Cardiac septum (tissue), 1 donor: ENCODE results near the gene TIMM50. TPM values are rescaled to one million over a fixed set of nuclear protein-coding genes. Genes with fewer than 3 reads are reported as not detected.

Experiments
- DNase-seq: peaks from one replicate; pipeline ENCODE4 v3.0.0-alpha.2; 2020; ENCODE audit warnings: low spot score
- intact Hi-C: fragments of 100-400 bp; cut with DNase I; formaldehyde crosslinking; loops from one replicate; pipeline ENCODE4 v1.14.0; 2022
- total RNA-seq: library from RNA; stranded (reverse); fragmentation: NEBNext Ultra II Directional; extraction: Animal tissue kit (Norgen Biotek cat#: 25700); gene quantifications from one replicate; pipeline ENCODE4 v1.2.1, GENCODE V29; 2021
- donor health status: DM: no; HTN: no; CAD: no.

The TIMM50 gene
- total RNA-seq, 1 donor from 2014 or later = 62.0 TPM

- intact Hi-C loops = loop anchor here (5.0 kb wide), 1 partner anchor 36 kb away; the partner anchor contains the start of gene EID2B
- no peak for DNase-seq
These were observed 15.4 kb downstream of the TIMM50 start for GRCh38 chr19:39496063-39496462.

GRCh38 chr19:39497701-39497995 lies 17.0 kb downstream of the TIMM50 start:
- DNase-seq = no peak
- intact Hi-C loops = loop anchor here (5.0 kb wide), 1 partner anchor 35 kb away; the partner anchor contains the start of gene EID2B

- intact Hi-C loops = loop anchor here (5.0 kb wide), 1 partner anchor 34 kb away; the partner anchor contains the start of gene EID2B
- no peak for DNase-seq
These were observed 17.6 kb downstream of the TIMM50 start for GRCh38 chr19:39497996-39498797.

DNA sequence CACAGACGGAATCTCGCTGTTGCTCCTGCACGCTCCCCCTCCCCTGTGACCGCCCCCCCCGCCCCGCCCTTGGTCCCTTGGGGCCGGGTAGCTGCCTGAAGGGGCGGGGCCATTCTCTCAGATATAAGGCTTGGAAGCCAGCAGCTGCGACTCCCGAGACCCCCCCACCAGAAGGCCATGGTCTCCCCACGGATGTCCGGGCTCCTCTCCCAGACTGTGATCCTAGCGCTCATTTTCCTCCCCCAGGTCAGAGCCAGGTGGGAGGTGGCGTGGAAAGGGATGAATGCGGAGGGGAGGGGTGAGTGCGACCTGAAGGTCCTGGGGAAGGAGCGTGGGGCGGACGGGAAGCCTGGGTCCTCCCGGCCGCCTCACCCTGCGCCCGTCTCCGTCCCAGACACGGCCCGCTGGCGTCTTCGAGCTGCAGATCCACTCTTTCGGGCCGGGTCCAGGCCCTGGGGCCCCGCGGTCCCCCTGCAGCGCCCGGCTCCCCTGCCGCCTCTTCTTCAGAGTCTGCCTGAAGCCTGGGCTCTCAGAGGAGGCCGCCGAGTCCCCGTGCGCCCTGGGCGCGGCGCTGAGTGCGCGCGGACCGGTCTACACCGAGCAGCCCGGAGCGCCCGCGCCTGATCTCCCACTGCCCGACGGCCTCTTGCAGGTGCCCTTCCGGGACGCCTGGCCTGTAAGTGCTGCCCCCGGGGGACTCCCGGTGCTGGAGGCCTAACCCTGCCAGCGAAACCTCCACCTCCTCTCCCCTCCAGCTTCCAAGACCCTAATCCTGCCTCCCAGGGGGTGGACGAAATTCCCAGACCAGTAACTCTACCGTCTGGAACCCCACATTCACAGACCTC lies 18.4 kb downstream of the TIMM50 start, which contains the start of gene DLL3:
TSS of gene DLL3 (plus strand) at position 150 of the 845 bp plus-strand sequence. CDS start at position 178, 28 bp downstream.
- intact Hi-C loops = loop anchor here (5.0 kb wide), 1 partner anchor 33 kb away; the partner anchor contains the start of gene EID2B

DNA sequence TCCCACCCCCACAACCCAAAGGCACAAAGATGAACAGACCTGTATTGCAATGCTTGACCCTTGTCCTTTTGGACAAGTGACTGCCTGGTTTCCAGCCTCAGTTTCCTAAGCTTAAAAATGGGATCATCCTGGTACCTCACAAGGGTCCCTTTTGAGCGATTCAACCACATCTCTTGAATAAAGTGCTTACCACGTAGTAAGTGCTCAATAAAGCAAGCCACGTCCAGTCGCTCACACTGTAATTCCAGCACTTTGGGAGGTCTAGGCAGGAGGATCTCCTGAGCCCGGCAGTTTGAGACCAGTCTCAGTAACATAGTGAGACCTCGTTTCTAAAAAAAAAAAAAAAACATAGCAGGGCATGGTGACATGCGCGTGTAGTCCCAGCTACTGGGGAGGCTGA lies 19.3 kb downstream of the TIMM50 start:
- DNase-seq = no peak
- intact Hi-C loops = loop anchor here (5.0 kb wide), 1 partner anchor 32 kb away; the partner anchor contains the start of gene EID2B

More for the DNA sequence above, 18.4 kb downstream of the TIMM50 start, which contains the start of gene DLL3:
- DNase-seq = no peak

DNA sequence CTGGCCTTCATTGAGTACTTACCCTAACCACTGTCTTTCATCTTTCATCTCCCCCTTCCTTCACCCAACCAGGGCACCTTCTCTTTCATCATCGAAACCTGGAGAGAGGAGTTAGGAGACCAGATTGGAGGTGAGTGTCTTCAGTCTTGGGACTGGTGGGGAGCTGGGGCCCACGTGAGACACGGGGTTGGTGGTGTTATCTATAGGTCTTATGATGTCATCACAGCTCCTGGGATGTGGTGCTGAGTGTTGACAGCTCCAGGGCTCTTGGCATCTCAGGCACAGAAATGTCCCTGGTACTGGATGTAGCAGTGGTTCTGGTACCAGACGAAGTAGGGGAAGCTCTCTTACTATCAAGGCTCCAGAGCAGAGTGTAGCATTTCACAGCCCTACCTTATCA lies 19.9 kb downstream of the TIMM50 start:
- no peak for DNase-seq
- intact Hi-C loops = no loop called here

- DNase-seq = no peak
- intact Hi-C loops = no loop called here
These were observed 20.7 kb downstream of the TIMM50 start for GRCh38 chr19:39501340-39501739.

DNA sequence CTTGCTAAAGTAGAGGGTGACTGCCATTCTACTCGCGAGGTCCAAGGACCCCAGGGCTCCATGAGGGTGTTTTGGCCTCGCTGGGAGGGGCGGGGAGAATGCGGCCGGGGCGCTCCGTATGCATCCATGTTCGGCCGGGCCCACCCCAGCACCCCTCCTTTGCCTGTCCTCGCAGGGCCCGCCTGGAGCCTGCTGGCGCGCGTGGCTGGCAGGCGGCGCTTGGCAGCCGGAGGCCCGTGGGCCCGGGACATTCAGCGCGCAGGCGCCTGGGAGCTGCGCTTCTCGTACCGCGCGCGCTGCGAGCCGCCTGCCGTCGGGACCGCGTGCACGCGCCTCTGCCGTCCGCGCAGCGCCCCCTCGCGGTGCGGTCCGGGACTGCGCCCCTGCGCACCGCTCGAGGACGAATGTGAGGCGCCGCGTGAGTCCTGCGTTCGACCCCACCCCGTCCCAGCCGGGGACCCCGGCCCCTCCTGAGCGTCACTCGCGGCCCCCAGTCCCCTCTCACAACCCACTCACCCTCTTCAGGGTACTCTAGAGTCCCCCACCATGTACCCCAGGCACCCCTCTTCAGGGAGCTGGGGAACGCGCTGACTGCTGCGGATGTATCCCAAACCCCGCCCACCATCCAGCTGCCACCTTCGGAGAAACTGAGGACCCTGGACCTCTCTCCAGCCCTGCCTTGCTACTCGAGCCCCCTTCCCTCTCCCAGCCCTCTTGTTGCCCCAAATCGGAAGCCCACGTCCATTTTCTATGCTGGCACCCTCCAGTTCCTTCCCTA lies 22.2 kb downstream of the TIMM50 start:
- no peak for DNase-seq
- intact Hi-C loops = no loop called here

GRCh38 chr19:39506598-39506943 lies 25.9 kb downstream of the TIMM50 start:
- no peak for DNase-seq
- intact Hi-C loops = no loop called here

GRCh38 chr19:39506944-39507714 lies 26.5 kb downstream of the TIMM50 start:
- intact Hi-C loops = no loop called here
- no peak for DNase-seq

DNA sequence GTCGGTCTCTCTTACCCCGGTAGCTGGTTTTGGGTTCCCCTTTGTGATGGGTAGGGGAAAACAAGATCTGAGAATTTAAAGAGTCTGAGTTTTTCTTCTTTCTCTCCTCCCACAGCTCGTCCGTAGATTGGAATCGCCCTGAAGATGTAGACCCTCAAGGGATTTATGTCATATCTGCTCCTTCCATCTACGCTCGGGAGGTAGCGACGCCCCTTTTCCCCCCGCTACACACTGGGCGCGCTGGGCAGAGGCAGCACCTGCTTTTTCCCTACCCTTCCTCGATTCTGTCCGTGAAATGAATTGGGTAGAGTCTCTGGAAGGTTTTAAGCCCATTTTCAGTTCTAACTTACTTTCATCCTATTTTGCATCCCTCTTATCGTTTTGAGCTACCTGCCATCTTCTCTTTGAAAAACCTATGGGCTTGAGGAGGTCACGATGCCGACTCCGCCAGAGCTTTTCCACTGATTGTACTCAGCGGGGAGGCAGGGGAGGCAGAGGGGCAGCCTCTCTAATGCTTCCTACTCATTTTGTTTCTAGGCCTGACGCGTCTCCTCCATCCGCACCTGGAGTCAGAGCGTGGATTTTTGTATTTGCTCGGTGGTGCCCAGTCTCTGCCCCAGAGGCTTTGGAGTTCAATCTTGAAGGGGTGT lies 27.2 kb downstream of the TIMM50 start:
- DNase-seq = no peak

DNA sequence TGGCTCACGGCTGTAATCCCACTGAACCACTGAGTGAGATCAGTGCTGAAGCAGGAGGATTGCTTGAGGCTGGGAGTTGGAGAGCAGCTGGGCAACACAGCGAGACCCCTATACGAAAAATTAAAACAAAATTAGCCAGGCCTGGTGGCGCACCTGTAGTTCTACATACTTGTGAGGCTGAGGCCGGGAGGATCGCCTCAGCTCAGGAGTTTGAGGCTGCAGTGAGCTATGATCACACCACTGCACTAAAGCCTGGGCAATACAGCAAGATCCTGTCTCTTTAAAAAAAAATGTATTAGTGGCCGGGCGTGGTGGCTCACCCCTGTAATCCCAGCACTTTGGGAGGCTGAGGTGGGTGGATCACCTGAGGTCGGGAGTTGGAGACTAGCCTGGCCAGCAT lies 28.0 kb downstream of the TIMM50 start:
- intact Hi-C loops = no loop called here
- DNase-seq = no peak

More for the DNA sequence above, 27.2 kb downstream of the TIMM50 start:
- intact Hi-C loops = no loop called here

DNA sequence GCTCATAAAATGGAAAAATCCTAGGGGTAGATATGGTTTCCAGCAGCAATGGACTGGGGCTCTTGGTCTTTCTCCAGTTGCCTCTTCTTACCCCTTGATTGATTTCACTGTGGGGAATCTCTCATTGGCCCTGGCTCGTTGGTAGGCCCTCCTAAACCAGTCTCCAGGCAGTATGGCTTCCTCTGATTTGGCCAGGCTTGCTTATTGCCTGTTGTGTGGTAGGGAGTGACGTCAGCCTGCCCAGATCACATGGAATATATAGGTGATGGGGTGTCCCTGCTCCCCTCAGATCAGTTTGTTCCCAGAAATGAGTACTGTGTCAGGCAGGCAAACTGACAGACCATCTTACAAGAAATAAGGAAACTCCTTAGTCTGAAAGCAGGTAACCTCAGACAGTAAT lies 28.6 kb downstream of the TIMM50 start:
- no peak for DNase-seq
- intact Hi-C loops = no loop called here

DNA sequence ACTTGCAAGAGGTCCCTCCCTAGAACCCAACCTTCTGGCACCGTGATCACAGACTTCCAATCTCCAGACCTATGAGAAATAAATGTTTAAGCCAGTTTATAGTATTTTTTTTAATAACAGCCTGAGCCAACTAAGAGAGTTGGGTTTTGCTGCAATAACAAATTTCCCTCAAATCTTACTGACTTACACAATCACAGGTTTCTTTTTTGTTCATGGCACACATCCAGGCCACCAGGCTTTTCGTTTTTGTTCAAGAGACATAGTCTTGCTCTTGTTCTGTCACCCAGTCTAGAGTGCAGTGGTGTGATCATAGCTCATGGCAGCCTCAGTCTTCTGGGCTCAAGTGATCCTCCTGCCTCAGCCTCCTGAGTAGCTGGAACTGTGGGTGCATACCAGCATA lies 32.4 kb downstream of the TIMM50 start:
- DNase-seq = no peak
- intact Hi-C loops = no loop called here

DNA sequence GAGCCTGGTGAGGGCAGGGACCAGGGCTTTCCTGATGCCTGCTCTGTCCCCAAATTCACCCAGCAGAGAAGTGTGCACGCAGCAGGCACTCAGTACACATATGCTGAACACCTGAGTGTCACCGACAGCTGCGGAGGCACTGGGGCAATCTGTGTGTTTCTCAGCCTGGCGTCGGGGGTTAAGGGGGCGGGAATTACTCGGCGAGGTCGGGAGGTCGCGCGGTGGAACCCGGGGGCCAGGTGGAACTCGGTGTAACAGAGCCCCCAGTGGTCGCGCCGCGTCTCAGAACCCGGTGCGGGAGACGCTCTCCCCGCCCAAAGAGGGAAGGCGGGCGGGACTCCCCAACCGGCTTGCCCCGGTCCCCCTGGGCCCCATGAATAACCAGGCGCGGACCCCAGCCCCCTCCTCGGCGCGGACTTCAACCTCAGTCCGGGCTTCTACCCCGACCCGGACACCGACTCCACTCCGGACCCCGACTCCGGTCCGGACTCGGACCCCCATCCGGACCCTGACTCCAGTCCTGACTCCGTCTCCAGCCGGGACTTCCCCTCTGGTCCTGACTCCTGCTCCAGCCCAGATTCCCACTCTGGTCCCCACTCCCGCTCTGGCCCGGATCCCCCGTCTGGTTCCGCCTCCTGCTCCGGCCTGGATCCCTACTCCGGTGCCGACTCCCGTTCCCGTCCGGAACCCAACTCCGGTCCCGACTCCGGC lies 34.4 kb downstream of the TIMM50 start, which contains the start of gene SELENOV:
TSS of gene SELENOV (plus strand) at position 300 of the 711 bp plus-strand sequence. CDS start at position 374, 74 bp downstream.
- intact Hi-C loops = no loop called here
- DNase-seq = no peak

GRCh38 chr19:39515551-39516191 lies 35.0 kb downstream of the TIMM50 start:
- intact Hi-C loops = no loop called here
- no peak for DNase-seq

- DNase-seq = no peak
- intact Hi-C loops = no loop called here
These were observed 35.6 kb downstream of the TIMM50 start for GRCh38 chr19:39516270-39516669.
